Stimulated activated CD8-positive, alpha-beta memory T cell treated with anti-CD3 and anti-CD28 coated beads, Interleukin-15, amount 100 ng/mL, for 4 hours (primary cell): ENCODE measurements around the gene ZNF674.
"Not testable (repeated sequence)": the region's sequence is repeated elsewhere in the genome, so short reads cannot be mapped to it uniquely, and the experiment has no call there.

Source experiments
- DNase-seq, 2 donors: peaks; one replicate each; pipeline ENCODE4 v3.0.0-alpha.2; 2020; ENCODE audit warnings: low read depth in 2 of 2

Gene ZNF674

DNA sequence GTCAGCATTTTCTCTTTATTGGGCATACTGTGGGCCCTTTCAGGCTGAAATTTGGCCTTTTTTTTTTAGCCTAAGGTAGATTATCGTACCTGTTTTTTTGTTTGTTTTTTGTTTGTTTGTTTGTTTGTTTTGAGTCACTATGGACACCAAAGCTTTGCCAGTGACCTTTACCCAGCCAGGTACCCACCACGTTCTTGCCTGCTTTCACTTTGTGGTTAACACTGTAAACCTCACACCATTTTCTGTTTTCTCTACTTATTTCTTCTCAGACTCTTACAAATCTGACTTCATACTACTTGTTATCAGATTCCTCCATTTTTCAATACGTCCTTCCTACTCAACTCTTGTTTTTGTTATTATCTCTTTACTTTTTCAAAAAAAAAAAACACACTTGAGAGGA lies 81.5 kb downstream of the ZNF674 start:
- no peak for DNase-seq

DNA sequence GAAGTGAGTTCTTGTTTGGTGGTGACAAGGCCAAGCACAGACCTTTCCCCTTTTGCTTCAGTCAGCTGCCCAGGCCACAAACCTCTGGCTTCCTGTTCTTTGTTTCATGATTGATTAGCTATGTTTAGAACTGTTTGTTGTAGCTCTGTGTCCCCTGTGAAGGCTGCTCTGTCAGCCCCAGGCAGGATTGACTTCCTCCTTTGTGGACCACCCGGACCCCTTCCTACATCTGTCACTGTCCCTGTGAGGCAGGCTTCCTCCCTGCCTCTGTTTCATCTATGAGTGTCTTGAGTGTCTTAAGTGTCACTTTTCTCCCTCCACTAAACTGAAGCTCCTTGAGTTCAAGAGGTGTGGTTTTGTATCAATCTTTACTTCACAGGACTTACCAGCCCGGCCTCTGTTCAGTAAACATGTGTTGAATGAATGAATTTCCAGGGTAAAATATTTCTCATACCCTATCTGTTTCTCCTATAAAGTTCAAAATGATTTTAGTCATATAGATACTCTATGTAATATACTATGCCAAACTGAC lies 83.5 kb downstream of the ZNF674 start:
- DNase-seq: no peak

DNA sequence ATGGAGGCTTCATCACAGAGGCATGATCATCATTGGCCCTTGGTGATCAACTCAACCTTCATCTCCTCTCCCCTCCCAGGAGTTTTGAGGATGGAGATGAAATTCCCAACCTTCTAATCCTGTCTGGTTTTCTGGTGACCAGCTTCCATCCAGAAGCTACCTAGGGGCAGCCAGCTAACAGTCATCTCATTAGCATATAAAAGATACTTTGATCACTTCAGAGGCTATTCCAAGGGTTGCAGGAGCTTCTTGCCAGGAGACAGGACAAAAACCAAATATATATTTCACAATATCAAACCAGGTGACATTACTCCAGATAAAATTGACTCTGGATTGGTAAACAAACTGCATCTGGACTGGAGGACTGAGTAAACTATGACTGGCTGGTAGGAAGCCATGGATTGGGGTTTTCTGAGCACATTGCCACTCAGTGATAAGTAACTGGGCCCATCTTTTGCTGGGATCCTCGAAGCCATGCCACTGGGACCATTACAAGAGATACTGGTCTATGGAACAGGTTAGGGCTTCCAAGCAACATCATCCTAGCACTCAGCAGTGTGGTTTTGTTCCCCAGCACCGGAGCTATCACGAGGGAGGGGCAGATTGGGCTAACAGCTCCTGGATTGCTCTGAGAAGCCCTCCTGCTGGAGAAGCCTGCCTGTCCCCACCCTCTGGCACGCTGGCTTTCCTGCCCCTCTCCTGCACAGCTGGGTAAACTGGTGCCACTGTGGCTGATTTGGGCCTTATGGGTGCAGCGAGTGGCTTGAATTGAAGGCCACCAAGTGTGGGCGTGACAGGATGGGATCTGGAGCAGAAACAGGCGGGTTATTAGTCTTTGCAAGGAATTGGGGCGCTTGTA lies 84.2 kb downstream of the ZNF674 start:
- DNase-seq: not testable (repeated sequence)

DNA sequence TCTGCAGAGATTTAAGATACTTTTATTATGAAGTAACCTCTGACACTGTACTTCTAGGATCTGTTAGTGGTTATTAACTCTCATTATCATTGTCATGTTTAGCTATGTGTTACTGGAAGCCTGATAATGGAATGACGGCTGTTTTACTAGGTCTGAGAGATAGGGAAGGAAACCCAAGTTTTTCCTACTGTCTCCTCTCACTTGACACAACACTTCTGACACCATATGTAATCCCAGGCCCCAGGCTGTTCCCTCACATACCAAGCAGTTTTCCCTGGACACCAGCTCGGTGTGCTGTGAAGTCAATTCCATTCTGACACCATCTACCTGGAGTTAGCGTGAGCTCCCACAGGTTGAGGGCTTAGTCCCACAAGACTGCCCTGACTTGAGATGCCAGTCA lies 85.6 kb downstream of the ZNF674 start:
- no peak for DNase-seq

DNA sequence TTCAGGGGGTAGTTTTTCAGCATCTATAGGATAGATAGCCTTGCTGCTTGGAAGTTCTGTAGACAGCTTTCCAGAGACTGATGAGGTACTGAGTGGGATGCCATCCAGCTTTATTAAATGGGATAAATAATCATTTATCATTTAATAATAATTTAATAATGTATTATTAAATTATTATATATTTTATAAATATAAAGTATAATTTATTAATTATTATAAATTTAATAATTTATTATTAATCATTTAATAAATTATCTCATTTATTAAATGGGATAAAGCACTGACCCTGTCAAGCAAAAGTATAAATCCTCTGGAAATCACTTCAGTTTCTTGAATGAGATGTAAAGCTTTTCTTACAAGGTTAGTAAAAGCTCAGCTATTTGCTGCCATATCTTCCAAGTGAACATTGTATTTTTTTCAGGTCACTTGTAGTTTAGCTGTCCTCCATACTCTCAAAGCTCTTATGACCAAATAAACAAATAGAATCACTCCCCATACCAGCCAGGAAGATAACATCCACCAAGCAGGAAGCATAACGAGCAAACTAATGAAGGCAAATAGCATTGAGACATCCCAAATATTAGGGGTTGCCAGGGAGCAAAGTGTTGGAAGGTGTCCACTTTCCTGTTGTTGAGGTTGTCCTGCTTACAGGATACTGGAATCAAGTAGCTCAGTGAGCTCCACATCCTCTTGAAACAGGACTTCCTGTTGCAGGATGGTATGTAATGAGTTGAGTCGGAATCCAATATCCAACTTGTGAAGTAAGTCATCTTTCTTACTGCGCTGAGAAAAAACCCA lies 88.9 kb downstream of the ZNF674 start:
- no peak for DNase-seq
